Gastroesophageal sphincter (tissue), 4 donors: ENCODE measurements around the gene KCND3. TPM values are rescaled to one million over a fixed set of nuclear protein-coding genes. Genes with fewer than 3 reads are reported as not detected.

Source experiments
- ATAC-seq: fragments of 150-250 bp; one replicate; pipeline ENCODE4 v1.9.1; 2016; ENCODE audit warnings: mild to moderate bottlenecking, moderate library complexity
- H3K27ac ChIP-seq, 4 donors: fragments of 200-600 bp; sonication (generic) in 3 of 4; 1 replicate in 3 of 4; 2 replicates in 1 of 4; pipeline ENCODE4 v1.5.1; 2016 to 2019
- H3K27me3 ChIP-seq: fragments of 200-600 bp; sonication (generic); one replicate; pipeline ENCODE4 v1.5.1; 2019
- H3K36me3 ChIP-seq, 2 donors: fragments of 200-600 bp; sonication (generic); one replicate each; pipeline ENCODE4 v1.5.1; 2019; ENCODE audit warnings: control low read depth in 1 of 2
- H3K4me1 ChIP-seq, 3 donors: fragments of 200-600 bp; sonication (generic); 1 replicate in 2 of 3; 2 replicates in 1 of 3; pipeline ENCODE4 v1.5.1; 2016 to 2019; ENCODE audit warnings: control low read depth in 2 of 3
- H3K4me3 ChIP-seq, 2 donors: fragments of 200-600 bp; sonication (generic); one replicate each; pipeline ENCODE4 v1.5.1; 2019; ENCODE audit warnings: mild to moderate bottlenecking in 1 of 2, moderate library complexity in 1 of 2
- H3K9me3 ChIP-seq, 3 donors: fragments of 200-600 bp; sonication (generic); one replicate each; pipeline ENCODE4 v1.5.1; 2017 to 2019; ENCODE audit warnings: control low read depth in 2 of 3
- CTCF ChIP-seq, 4 experiments: fragments of 200-600 bp in 2 of 4; fragments of 450-650 bp in 2 of 4; sonication (generic) in 1 of 4; IDR thresholded peaks; one replicate each; pipeline ENCODE4 v1.5.1; 2017 to 2019; ENCODE audit warnings: antibody characterized with exemption in 4 of 4, mild to moderate bottlenecking in 2 of 4, moderate library complexity in 2 of 4
- EP300 ChIP-seq: sonication (generic); formaldehyde crosslinking; IDR thresholded peaks from one replicate; pipeline ENCODE4 v1.6.1; 2017; ENCODE audit warnings: antibody characterized with exemption, mild to moderate bottlenecking
- POLR2A ChIP-seq, 2 donors: fragments of 450-650 bp; IDR thresholded peaks; one replicate each; pipeline ENCODE4 v1.6.1; 2017; ENCODE audit warnings: antibody characterized with exemption in 2 of 2, mild to moderate bottlenecking in 2 of 2, moderate library complexity in 1 of 2
- POLR2AphosphoS5 ChIP-seq: sonication (generic); formaldehyde crosslinking; IDR thresholded peaks from one replicate; pipeline ENCODE4 v1.6.1; 2017; ENCODE audit warnings: antibody characterized with exemption
- WGBS, 2 donors: methylation state at CpG; one replicate each; pipeline ENCODE4 v1.1.5; 2018; ENCODE audit warnings: low coverage in 1 of 2; 5-methylcytosine and 5-hydroxymethylcytosine counted together
- total RNA-seq, 4 donors: library from RNA; depleted of rRNA; stranded (reverse); fragments of >200 nt; gene quantifications; one replicate each; pipeline ENCODE4 v1.1.0, GENCODE V29; 2016

The KCND3 gene
- total RNA-seq, 4 donors from 2014 or later, result 36.2 to 58.7 (median 57.4) TPM

GRCh38 chr1:111734856-111735255 is 254.6 kb downstream of the KCND3 start:
- TF ChIP-seq EP300 (no peak), CTCF (IDR thresholded peaks at IDR 0.05) (no peak), POLR2AphosphoS5 (no peak)
- Histone ChIP-seq H3K4me3 (no peak overlapping the region), H3K9me3 (no peaks in the 10 kb centered on the region), H3K27ac (peak overlapping the region in 2 of 4 donors; percentile 71 to 72), H3K36me3 (peaks cover 0 to 3% of the 10 kb centered on the region in 2 donors), H3K27me3 (no peaks in the 10 kb centered on the region), H3K4me1 (peaks cover 0 to 98% (median 53%) of the 10 kb centered on the region in 3 donors)
- ATAC-seq, result no peak
- 51 to 75% methylated on average over 2 to 3 of the region's 3 CpGs for WGBS, 2 donors

GRCh38 chr1:111734426-111734825 is 255.0 kb downstream of the KCND3 start:
- Histone ChIP-seq H3K9me3 (no peaks in the 10 kb centered on the region), H3K27me3 (no peaks in the 10 kb centered on the region), H3K4me1 (peaks cover 0 to 98% (median 57%) of the 10 kb centered on the region in 3 donors), H3K36me3 (peaks cover 0 to 3% of the 10 kb centered on the region in 2 donors), H3K27ac (peak overlapping the region in 3 of 4 donors; percentile 71 to 75 (median 72)), H3K4me3 (no peak overlapping the region)
- 49 to 70% methylated on average over 3 of the region's 3 CpGs for WGBS, 2 donors
- TF ChIP-seq CTCF (IDR thresholded peaks at IDR 0.05) (no peak), POLR2A (IDR thresholded peaks at IDR 0.05) (no peak), EP300 (no peak), POLR2AphosphoS5 (no peak)
- ATAC-seq, result no peak

GRCh38 chr1:111733992-111734341 is 255.5 kb downstream of the KCND3 start:
- Histone ChIP-seq H3K9me3 (no peaks in the 10 kb centered on the region), H3K27ac (peak overlapping the region in 3 of 4 donors; percentile 71 to 75 (median 72)), H3K4me1 (peaks cover 0 to 100% (median 60%) of the 10 kb centered on the region in 3 donors), H3K36me3 (peaks cover 0 to 3% of the 10 kb centered on the region in 2 donors), H3K27me3 (no peaks in the 10 kb centered on the region), H3K4me3 (no peak overlapping the region)
- ATAC-seq, result no peak
- WGBS, 2 donors, result 66 to 71% methylated on average over 2 to 5 of the region's 5 CpGs
- TF ChIP-seq EP300 (no peak), POLR2A (IDR thresholded peaks at IDR 0.05) (no peak), CTCF (IDR thresholded peaks at IDR 0.05) (no peak), POLR2AphosphoS5 (no peak)

- Histone ChIP-seq H3K4me3 (no peak overlapping the region), H3K36me3 (peaks cover 0 to 3% of the 10 kb centered on the region in 2 donors), H3K27ac (peak overlapping the region in 3 of 4 donors; percentile 71 to 75 (median 72)), H3K27me3 (no peaks in the 10 kb centered on the region), H3K4me1 (peaks cover 0 to 98% (median 59%) of the 10 kb centered on the region in 3 donors), H3K9me3 (no peaks in the 10 kb centered on the region)
- peak; percentile 74 for ATAC-seq
- TF ChIP-seq POLR2A (IDR thresholded peaks at IDR 0.05) (no peak), POLR2AphosphoS5 (peak; percentile 34), EP300 (no peak), CTCF (IDR thresholded peaks at IDR 0.05) (no peak)
- 36 to 39% methylated on average over 7 of the region's 9 CpGs for WGBS, 2 donors
These were observed 256.1 kb downstream of the KCND3 start for GRCh38 chr1:111733183-111733991.

- TF ChIP-seq CTCF (IDR thresholded peaks at IDR 0.05) (no peak), EP300 (no peak), POLR2A (IDR thresholded peaks at IDR 0.05) (no peak), POLR2AphosphoS5 (no peak)
- Histone ChIP-seq H3K27me3 (no peaks in the 10 kb centered on the region), H3K4me1 (peaks cover 0 to 91% (median 53%) of the 10 kb centered on the region in 3 donors), H3K9me3 (no peaks in the 10 kb centered on the region), H3K4me3 (no peak overlapping the region), H3K36me3 (peaks cover 0 to 3% of the 10 kb centered on the region in 2 donors), H3K27ac (peak overlapping the region in 3 of 4 donors; percentile 71 to 75 (median 72))
- no peak for ATAC-seq
- 56 to 84% methylated on average over 1 to 3 of the region's 7 CpGs for WGBS, 2 donors
These were observed 256.8 kb downstream of the KCND3 start for GRCh38 chr1:111732718-111733117.
